HG03342 (cell line): ENCODE results near the gene CLIC2.

Experiments used
- ATAC-seq: cut with Tn5 transposase; IDR thresholded peaks from one replicate; pipeline ENCODE4 v1.9.1; 2021; ENCODE audit warnings: mild to moderate bottlenecking, moderate library complexity; ENCODE audit not compliant: unreplicated experiment

Gene CLIC2

GRCh38 chrX:155263854-155264628, 70.4 kb downstream of the CLIC2 start, which contains the start of gene RAB39B:
Gene RAB39B (minus strand): TSS chrX:155264491. CDS start chrX:155264288, 203 bp downstream.
- peak; percentile 90 for ATAC-seq

- no peak for ATAC-seq
These were observed 71.3 kb downstream of the CLIC2 start for GRCh38 chrX:155262970-155263754.

GRCh38 chrX:155259752-155260151, 74.7 kb downstream of the CLIC2 start:
- ATAC-seq = no peak

- ATAC-seq = no peak
These were observed 83.0 kb downstream of the CLIC2 start for GRCh38 chrX:155251391-155251790.

- ATAC-seq = no peak
These were observed 86.9 kb downstream of the CLIC2 start for GRCh38 chrX:155247497-155247896.

GRCh38 chrX:155246748-155247147, 87.7 kb downstream of the CLIC2 start:
- ATAC-seq = no peak

- no peak for ATAC-seq
These were observed 92.1 kb downstream of the CLIC2 start for GRCh38 chrX:155242300-155242699.

- ATAC-seq = no peak
These were observed 96.7 kb downstream of the CLIC2 start for GRCh38 chrX:155237719-155238118.

- ATAC-seq = no peak
These were observed 98.5 kb downstream of the CLIC2 start for GRCh38 chrX:155235891-155236290.

- peak; percentile 90 for ATAC-seq
These were observed 103.3 kb downstream of the CLIC2 start for GRCh38 chrX:155231163-155231562.
